LNCaP clone FGC (cell line): ENCODE results near the gene PTGFR.

Experiments
- DNase-seq: peaks from one replicate; pipeline ENCODE4 v3.0.0-alpha.2; 2011; ENCODE audit warnings: low read depth
- H3K4me3 ChIP-seq: 2 replicates; pipeline ENCODE4 v1.5.1; 2011; ENCODE audit warnings: mild to moderate bottlenecking, low read depth, low read length, control low read depth
- CTCF ChIP-seq: IDR thresholded peaks from 2 replicates; pipeline ENCODE4 v1.5.1; 2012; ENCODE audit warnings: mild to moderate bottlenecking; ENCODE audit not compliant: control insufficient read depth, insufficient read depth; ENCODE audit errors: extremely low read depth

The PTGFR gene

GRCh38 chr1:78492386-78492950, 1.7 kb downstream of the PTGFR start:
- peak overlapping the region; percentile 65 for H3K4me3 ChIP-seq
- TF ChIP-seq CTCF, result no peak
- DNase-seq, result no peak

GRCh38 chr1:78493451-78493850, 2.7 kb downstream of the PTGFR start:
- no peak overlapping the region for H3K4me3 ChIP-seq
- TF ChIP-seq CTCF, result no peak
- DNase-seq, result no peak

- TF ChIP-seq CTCF, result no peak
- no peak for DNase-seq
- no peak overlapping the region for H3K4me3 ChIP-seq
Measured at GRCh38 chr1:78497201-78497600, 6.4 kb downstream of the PTGFR start.

- H3K4me3 ChIP-seq, result peak overlapping the region; percentile 34
Measured at GRCh38 chr1:78500529-78500928, 9.8 kb downstream of the PTGFR start.

GRCh38 chr1:78501203-78501602, 10.4 kb downstream of the PTGFR start:
- H3K4me3 ChIP-seq, result no peak overlapping the region; the same call in 1 of the 2 replicates
- peak; percentile 98 for DNase-seq
- no peak for TF ChIP-seq CTCF

More at GRCh38 chr1:78500529-78500928, 9.8 kb downstream of the PTGFR start:
- no peak for TF ChIP-seq CTCF
- DNase-seq, result peak; percentile 78

- no peak for TF ChIP-seq CTCF
- DNase-seq, result no peak
Measured at GRCh38 chr1:78511334-78511733, 20.6 kb downstream of the PTGFR start.

GRCh38 chr1:78516716-78517115, 25.9 kb downstream of the PTGFR start:
- TF ChIP-seq CTCF, result no peak
- H3K4me3 ChIP-seq, result no peak overlapping the region
- DNase-seq, result no peak

More at GRCh38 chr1:78511334-78511733, 20.6 kb downstream of the PTGFR start:
- H3K4me3 ChIP-seq, result no peak overlapping the region
